ENCODE data around the gene PTPN14.

The PTPN14 gene

GRCh38 chr1:214415131-214415530 lies 136.3 kb downstream of the PTPN14 start:
- H3K27ac ChIP-seq, result no peak overlapping the region
- no peak for TF ChIP-seq CTCF (conservative IDR thresholded peaks at IDR 0.05)
- TF ChIP-seq ZFX (IDR thresholded peaks at IDR 0.05), result no peak

- H3K27ac ChIP-seq, result no peak overlapping the region
- no peak for TF ChIP-seq CTCF (conservative IDR thresholded peaks at IDR 0.05)
- TF ChIP-seq ZFX (IDR thresholded peaks at IDR 0.05), result no peak
These were observed 136.7 kb downstream of the PTPN14 start for GRCh38 chr1:214414691-214415090.

GRCh38 chr1:214413315-214413714 lies 138.1 kb downstream of the PTPN14 start:
- no peak overlapping the region for H3K27ac ChIP-seq
- TF ChIP-seq ZFX (IDR thresholded peaks at IDR 0.05) (no peak), CTCF (conservative IDR thresholded peaks at IDR 0.05) (no peak)

- H3K27ac ChIP-seq, result no peak overlapping the region
- TF ChIP-seq CTCF (conservative IDR thresholded peaks at IDR 0.05) (no peak), ZFX (IDR thresholded peaks at IDR 0.05) (no peak)
These were observed 146.7 kb downstream of the PTPN14 start for GRCh38 chr1:214404571-214405213.

- no peak for TF ChIP-seq ZFX (IDR thresholded peaks at IDR 0.05)
- no peak for TF ChIP-seq CTCF (conservative IDR thresholded peaks at IDR 0.05)
- no peak overlapping the region for H3K27ac ChIP-seq
These were observed 147.2 kb downstream of the PTPN14 start for GRCh38 chr1:214404154-214404553.

- H3K27ac ChIP-seq, result no peak overlapping the region
- no peak for TF ChIP-seq ZFX (IDR thresholded peaks at IDR 0.05)
- no peak for TF ChIP-seq CTCF (conservative IDR thresholded peaks at IDR 0.05)
These were observed 148.0 kb downstream of the PTPN14 start for GRCh38 chr1:214403431-214403830.

GRCh38 chr1:214402613-214403083 lies 148.8 kb downstream of the PTPN14 start:
- TF ChIP-seq CTCF (conservative IDR thresholded peaks at IDR 0.05) (no peak), ZFX (IDR thresholded peaks at IDR 0.05) (no peak)
- H3K27ac ChIP-seq, result no peak overlapping the region

Measured in C4-2B (cell line).